ENCODE measurements around the gene PIP5K1A.

Gene PIP5K1A

GRCh38 chr1:151254217-151255213, 56.2 kb downstream of the PIP5K1A start, which contains the start of gene PSMD4:
PSMD4 (plus strand) TSS chr1:151254734; CDS start chr1:151254783, 49 bp downstream.
- peak; percentile 91 for DNase-seq (ENCODE audit: low read depth)
- TF ChIP-seq CTCF (IDR thresholded peaks at IDR 0.05; ENCODE audit: control insufficient read depth, extremely low read depth, insufficient read depth): no peak
- H3K4me3 ChIP-seq (ENCODE audit: low read depth, low read length): peak within 1 kb of the TSS; percentile 85

- peak overlapping the region; percentile 85 for H3K4me3 ChIP-seq (ENCODE audit: low read depth, low read length)
- TF ChIP-seq CTCF (IDR thresholded peaks at IDR 0.05; ENCODE audit: control insufficient read depth, extremely low read depth, insufficient read depth): no peak
- no peak for DNase-seq (ENCODE audit: low read depth)
Measured at GRCh38 chr1:151255381-151255780, 57.0 kb downstream of the PIP5K1A start.

- no peak for TF ChIP-seq CTCF (IDR thresholded peaks at IDR 0.05; ENCODE audit: control insufficient read depth, extremely low read depth, insufficient read depth)
- peak; percentile 52 for DNase-seq (ENCODE audit: low read depth)
- H3K4me3 ChIP-seq (ENCODE audit: low read depth, low read length): no peak overlapping the region
Measured at GRCh38 chr1:151259351-151259750, 61.0 kb downstream of the PIP5K1A start.

GRCh38 chr1:151265446-151266236, 67.3 kb downstream of the PIP5K1A start:
- no peak for DNase-seq (ENCODE audit: low read depth)
- no peak overlapping the region for H3K4me3 ChIP-seq (ENCODE audit: low read depth, low read length)
- no peak for TF ChIP-seq CTCF (IDR thresholded peaks at IDR 0.05; ENCODE audit: control insufficient read depth, extremely low read depth, insufficient read depth)

GRCh38 chr1:151266315-151266714, 68.0 kb downstream of the PIP5K1A start:
- no peak overlapping the region for H3K4me3 ChIP-seq (ENCODE audit: low read depth, low read length)
- no peak for DNase-seq (ENCODE audit: low read depth)
- TF ChIP-seq CTCF (IDR thresholded peaks at IDR 0.05; ENCODE audit: control insufficient read depth, extremely low read depth, insufficient read depth): no peak

- TF ChIP-seq CTCF (IDR thresholded peaks at IDR 0.05; ENCODE audit: control insufficient read depth, extremely low read depth, insufficient read depth): no peak
- no peak for DNase-seq (ENCODE audit: low read depth)
- H3K4me3 ChIP-seq (ENCODE audit: low read depth, low read length): no peak overlapping the region
Measured at GRCh38 chr1:151266821-151267220, 68.5 kb downstream of the PIP5K1A start.
